ENCODE data around the gene NT5C2.

NT5C2 gene

DNA sequence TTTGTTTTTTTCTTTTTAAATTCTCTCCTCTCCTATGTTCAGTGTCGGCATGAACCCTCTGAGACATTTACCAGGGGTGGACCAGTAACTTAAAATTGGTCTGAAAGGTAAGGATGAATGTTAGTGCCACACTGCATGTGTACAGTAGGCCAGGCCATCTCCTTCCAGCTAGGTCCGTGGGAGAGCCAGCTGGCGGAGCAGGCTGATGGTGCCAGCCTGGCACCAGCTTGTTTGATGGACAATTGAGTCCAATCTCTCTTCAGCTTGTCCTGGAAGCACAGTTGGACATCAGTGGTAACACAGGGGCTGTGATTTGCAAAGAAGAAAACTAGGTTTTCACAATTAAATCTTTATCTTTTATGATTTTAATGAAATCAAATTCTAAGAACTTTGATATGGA is 138.5 kb downstream of the NT5C2 start:
- no peak for DNase-seq

DNA sequence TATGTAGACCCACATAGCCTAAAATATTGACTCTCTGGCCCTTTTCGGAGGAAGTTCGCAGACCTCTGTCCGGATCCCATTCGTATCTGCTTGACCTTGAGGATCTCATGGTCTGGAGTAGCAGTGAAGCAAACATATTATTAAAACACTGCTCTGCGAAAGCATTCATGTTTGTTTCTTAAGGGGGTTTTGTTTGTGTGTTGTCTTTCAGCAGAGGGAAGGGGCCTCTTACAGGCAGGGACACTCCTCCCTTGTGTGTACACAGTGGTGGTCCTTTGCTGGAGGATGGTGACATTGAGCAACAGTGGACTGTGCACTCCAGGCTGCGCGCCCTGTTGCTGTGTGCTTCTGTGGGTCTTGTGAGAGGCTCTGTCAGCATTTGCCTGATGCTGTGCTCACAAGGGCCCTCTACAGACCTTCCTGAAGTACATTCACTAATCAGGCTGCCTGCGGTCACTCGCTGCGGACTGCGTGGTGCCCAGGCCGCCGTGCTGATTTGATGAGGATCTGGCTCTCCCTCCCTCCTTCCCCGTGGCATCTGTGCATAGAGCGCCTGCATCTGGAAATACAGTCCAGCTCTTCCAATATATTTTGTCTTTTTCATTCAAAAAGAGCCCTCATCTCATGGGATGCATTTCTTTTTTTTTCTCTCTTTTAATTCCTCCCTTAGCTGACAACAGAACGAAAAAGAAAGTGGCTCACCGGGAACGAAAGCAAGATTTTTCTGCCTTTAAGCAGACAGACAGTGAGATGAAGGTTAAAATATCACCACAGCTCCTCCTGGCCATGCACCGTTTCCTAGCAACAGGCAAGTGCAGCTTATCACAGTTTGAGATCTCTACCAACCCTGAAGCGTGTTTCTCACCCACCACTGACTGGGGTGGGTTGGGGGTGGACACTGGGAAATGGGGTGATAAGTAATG is 139.2 kb downstream of the NT5C2 start:
- DNase-seq, result peak; percentile 64

DNA sequence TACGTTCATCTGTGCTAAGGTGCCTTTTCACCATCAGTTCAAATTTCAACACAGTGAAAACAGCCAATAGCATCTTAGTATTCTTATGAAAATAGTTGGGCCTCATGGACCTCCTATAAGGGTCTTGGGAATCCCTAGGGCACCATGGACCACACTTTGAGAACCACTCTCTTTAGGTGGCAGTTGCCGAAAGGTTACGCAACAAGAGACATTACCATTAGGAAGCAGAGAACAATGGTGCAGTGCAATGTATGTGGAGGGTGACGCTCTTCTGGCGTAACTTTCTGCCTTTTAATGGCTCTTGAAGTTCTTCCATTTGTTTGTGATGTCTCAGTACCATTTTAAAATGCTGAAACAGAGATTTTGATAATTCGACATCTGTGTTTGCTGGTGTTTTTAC is 143.8 kb downstream of the NT5C2 start:
- DNase-seq, result no peak

DNA sequence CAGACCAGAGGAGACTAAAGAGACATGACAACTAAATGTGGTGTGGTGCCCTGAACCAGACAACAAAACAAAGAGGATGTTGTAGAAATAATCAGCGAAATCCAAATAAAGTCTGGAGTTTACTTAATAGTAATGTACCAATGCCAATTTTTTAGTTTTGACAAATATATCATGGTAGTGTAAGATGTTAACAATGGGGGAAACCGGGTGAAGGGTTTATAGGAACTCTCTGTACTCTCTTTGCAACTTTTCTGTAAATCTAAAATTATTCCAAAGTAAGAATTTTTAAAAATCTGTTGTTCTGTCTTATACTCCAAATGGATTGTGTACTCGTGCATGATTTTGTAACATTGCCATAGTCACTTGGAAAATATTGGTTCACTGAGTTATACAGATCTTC is 145.7 kb downstream of the NT5C2 start:
- no peak for DNase-seq

DNA sequence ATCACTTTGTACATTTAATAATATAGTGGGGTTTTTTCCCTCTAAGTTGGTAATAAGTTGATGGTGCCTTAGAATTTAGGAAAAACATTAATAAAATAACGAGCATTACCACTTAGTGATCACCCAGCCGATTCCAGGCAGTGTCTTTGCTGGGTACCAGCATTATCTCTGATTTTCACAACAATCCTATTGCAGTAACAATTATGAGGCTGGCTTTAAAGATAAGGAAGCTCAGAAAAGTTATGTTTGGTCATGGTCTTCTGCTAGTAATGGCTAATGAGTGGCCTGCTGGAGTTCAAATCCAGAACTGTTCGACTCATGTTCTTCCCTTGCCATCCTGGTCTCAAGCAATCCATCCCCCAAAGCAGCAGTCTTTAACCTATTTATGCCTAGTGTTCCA is 147.1 kb downstream of the NT5C2 start:
- DNase-seq, result no peak

DNA sequence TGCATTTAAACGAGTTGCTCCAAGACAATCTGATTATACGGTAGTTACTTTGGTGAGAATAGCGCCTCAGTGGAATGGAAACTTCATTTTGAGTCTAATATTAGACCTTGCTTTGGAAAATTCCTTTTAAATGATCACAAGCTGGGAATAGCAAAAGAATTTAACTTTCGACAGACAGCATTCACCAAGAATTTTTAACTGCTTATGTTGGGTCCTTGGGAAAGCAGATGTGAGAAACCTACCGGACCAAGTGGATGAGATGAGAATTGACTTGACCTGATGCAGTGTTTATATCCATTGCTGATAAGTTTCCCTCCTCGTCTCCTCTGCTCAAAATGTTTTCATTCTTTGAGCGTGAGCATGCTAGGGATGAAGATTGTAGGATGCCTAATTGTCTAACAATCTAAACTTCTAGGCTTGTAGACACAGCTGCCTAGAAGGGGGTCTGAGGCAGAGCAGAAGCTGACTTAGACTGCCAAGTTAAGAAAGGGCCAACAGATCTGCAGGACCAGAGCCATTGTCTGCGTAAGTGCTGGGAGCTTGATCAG is 148.1 kb downstream of the NT5C2 start:
- DNase-seq, result no peak

DNA sequence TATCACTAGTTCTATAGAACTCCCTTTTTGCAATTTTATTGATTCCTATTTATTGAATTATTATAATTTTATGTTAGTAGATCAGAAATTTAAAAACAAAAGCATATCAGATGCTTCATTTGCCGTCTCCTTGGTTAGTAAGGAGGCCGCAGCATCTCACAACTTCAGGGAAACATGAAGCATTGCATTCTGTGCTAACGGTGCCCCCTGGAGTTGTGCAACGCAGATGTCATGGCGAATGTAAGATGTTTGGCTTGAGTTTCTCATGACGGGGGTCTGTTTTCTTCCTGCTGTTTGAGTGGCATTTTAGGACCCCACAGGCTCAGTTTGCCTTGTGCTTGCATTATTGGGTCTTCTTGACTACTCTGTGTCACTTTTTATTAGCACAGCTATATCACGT is 150.2 kb downstream of the NT5C2 start:
- DNase-seq, result no peak

DNA sequence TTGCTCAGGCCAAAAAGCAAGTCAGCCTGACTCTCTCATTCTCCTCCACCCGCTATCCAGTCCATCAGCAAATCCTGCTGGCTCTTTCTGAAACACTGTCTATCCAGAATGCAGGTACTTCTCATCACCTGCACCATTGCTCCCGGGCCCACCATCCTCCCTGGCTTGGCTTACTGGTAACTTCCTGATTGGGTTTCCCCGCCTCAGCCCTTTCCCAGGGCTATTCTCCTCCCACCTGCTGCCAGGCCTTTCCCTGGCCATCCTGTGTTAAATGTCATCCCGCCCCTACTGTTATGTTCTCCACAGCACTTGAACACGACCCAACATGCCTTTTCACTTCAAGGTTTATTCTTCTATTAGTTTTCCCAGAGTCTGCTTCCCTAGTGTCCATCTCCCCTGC is 150.9 kb downstream of the NT5C2 start:
- DNase-seq, result no peak

DNA sequence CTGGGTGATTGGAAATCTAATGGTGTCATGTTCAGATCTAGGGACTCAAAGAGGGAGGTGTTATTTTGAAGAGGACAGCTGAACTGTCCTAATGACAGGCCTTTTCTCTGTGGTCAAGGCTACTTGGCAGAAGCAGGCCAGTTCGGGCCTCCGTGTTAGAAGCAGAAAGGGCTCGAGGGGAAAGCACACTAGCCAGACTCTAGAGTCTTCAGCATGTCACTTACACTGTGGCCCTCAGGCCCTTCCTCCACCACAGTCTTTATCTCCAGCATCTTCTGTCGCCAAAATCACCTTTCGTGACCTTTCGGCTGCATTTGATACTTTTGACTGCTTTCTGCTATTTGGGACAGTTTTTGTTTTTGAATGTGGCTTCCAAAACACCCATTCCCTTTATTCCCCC is 151.7 kb downstream of the NT5C2 start:
- DNase-seq, result no peak

DNA sequence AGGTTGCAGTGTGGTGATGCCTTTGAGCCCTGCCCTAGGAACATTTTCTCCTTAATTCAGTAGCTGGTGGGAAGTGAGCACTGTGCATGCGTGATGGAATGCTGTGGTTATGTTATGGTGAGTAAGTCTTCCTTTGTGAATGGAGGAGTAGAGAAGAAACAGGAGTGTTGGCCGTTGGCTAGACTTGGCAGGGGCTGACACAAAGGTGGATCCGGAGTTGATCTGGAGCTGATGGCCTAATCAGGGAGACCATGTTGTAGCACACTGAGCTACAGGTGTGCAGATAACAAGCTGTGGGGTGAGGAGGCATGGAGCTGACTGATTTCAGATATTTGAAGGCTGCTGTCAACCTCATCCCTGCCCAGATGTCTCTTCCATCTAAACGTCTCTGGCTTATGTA is 152.7 kb downstream of the NT5C2 start:
- no peak for DNase-seq

DNA sequence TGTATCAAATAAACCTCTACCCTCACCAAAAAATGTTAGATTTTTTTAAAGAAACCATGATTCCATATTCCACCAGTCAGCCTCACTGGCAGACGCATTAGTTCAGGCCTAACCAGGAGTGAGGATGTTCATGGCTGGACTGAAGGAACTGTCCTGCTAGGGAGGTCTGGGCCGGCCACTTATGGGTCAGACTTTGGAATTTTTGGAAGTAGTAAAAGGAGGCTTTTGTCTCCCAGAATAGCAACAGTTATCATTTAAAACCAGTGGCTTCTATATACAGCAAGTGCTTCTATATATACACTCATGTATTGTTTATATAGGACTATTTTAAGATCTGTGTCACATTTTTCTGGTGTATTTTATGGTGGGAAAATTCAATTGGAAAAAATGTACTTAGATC is 154.5 kb downstream of the NT5C2 start:
- DNase-seq, result no peak

All from right forelimb (tissue), 1 donor.